Left kidney (tissue), 2 donors: ENCODE results near the gene PISD. TPM values are rescaled to one million over a fixed set of nuclear protein-coding genes. Genes with fewer than 3 reads are reported as not detected.
A peak's percentile ranks its signal among the peaks of the same experiment; 100 is the strongest.

Experiments
- DNase-seq: peaks from one replicate; pipeline ENCODE4 v3.0.0-alpha.2; 2013
- polyA plus RNA-seq: library from polyadenylated mRNA; unstranded; fragments of 120-200 nt; gene quantifications from one replicate; pipeline ENCODE4 v1.2.1, GENCODE V29; 2013; ENCODE audit not compliant: insufficient read length

PISD gene
- polyA plus RNA-seq, 1 donor: 32.5 TPM

DNA sequence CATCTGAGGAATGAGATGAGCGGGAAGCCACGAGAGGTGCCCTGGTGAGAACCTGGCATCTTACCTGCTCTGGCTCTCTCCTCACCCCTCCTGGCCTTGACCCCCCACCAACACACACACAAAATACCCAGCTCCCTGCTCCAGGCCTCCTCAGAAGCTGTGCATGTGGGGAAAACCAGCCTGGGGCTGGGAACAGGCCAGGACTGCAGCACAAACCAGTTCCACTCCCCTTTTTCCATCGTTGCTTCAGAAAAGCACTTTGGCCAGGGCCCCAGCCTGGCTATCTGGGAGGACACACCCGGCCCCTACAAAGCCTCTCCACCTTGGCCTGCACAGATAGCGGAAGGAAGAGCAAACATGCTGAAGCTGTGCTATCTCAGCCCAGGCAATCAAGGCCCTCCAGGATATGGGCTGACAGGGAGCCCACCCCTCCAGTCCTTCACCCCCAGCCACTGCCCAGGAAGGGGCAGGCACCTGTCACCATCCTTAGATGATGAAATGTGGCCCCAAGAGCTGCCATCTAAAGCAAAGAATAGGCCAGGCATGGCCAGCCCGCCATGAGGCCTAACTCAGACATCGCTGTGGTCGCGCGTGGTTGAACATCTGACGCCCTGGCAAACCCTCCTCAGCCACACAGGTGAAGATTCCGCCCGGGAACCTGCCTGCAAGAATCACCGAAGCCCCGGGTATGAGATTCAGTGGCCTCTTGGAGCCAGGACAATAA lies 35.4 kb downstream of the PISD start:
- no peak for DNase-seq

DNA sequence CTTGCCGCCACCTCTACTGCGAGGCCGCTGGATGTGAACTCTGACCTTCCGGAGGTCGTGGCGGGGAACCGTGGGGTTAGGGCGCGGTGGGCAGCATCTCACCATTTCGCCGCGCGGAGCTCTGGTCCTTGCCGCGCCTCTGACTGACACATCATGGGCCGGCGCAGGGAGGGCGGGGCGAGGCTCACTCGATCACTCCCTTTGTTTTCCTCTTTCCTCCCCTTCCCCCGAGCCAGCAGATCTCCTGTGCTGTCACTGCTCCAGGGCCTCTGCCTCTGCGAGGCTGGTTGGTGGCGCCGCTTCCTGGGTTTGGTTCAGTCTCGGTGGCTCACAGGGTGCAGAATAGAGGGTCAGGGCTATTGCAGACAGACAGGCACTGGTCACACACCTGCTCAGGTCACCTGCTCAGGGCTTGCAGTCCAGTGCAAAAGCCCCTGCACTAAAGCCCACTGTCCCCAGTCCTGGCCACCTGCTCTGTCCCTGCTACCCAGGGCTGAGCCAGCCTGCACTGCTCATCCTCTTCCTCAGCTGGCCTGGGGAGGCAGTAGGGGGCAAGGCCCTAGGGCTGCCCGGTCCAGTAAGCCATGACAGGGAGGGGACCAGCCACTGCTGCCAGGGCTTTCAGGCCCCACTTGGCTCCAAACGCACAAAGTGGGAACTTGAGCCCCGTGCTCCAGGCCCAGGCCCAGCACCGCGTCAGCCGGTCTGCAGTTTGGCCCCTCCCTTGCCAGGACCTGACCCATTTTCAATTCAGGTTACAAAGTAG lies 36.2 kb downstream of the PISD start:
- DNase-seq: peak; percentile 57

GRCh38 chr22:31625257-31625640 lies 36.8 kb downstream of the PISD start:
- no peak for DNase-seq

GRCh38 chr22:31623592-31624304 lies 38.3 kb downstream of the PISD start:
- no peak for DNase-seq

- no peak for DNase-seq
These were observed 39.0 kb downstream of the PISD start for GRCh38 chr22:31622980-31623379.

DNA sequence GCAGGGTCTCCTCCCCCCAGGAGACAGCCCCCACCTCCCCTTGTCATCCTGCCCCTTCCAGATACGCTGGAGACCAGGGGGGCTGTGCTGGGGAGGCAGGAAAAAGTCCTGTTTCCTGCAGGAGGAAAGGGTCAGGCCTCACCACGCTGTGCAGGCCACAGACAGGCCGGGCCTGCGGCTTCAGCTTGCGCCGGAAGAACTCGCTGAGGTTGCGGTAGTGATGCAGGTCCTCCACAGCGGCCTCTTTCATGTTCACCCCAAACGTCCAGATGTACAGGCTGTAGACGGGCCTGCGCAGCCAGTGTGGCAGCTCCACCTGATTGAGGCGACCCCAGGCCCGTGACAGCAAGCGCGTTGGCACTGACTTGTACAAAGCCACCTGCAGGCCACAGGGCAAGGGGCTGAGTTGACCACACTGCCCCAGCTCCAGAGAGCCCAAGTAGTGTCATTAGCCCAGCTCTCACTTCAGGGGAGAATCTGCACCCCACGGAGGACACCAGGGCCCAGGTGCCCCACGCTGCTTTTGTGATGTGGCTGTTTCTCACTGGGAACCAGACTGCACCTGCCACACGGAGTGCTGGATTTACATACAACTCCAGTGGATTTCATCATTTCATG lies 40.4 kb downstream of the PISD start:
- DNase-seq: no peak

DNA sequence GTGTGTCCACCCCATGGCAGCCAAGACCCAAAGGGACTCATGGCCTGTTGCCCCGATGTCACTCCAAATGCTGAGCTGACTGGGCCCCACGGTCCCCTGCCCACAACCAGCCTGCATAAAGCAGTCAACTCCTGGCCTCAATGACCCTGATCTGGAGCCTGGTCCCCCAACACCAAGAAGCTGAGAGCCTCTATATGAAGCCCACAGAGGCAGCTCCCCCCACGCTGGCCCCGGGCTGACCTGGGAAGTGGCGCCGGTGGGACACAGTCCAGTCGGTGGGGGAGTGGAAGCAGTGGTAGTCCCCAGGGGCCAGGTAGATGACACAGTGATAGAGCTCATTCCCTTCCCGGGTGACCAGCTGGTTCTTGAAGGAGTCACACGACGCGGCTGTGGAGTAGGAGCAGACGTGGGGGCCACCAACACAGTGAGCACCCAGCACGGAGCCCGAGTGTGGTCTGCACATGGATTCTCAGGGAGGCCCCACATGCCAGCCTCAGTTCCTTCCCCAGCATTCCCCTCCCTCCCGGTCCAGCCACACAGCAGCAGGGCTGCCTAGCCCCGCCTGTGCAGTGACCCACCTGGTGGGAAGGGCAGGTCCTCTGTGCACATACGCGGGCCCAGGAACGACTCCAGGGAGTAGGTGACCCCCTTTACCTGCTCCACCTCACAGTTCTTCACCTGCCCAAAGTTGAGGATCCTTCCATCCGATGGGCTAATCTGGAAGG lies 41.1 kb downstream of the PISD start:
- no peak for DNase-seq

GRCh38 chr22:31619611-31620300 lies 42.3 kb downstream of the PISD start:
- no peak for DNase-seq

DNA sequence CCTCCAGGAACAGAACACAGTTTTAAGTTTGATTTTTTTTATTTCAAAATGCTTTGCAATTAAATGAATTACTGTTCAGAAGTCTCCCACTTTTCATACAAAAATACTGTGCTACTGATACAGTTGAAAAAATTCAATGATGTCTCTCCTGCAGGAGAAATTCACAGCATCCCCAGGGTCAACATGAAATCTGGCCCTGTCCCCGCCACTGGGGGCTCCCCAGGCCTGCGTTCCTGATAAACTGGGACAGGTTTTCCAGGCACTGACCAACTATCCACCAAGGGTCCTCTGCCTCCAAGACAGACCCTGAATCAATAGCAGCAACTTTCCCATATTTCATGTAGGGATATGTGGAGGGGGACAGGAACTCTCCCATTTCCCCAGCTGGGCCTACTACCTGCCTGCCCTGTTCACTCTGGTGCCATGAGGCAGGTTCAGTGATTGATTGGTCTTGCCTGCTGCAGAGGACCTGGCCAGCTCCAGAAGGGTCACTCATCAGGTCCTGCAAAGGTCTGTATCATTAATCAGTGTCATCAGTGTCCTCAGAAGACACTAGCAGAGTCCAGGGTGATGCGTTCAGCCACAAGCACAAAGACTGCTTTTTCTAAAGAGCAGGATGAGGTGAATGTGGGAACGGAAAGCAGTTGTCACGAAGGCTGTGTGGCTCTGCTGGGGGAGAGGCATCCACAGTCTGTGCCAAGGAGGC lies 43.4 kb downstream of the PISD start:
- DNase-seq: no peak

DNA sequence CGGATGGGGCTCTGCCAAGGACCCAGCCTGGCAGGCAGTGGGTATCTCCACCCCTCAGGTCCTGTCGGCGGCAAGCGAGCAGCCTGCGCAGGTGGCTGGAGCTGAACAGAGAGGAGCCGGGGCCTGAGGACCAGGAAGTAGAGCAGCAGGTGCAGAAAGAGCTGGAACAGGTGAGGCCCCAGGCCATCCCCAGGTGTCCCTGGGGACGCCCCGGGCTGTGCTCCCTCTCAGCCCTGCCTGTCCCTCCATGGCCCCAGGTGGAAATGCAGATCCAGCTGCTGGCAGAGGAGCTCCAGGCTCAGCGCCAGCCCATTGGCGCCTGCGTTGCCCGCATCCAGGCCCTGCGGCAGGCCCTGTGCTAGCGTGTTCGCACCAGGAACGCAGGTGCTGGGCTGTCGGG lies 44.0 kb downstream of the PISD start:
- DNase-seq: no peak

- no peak for DNase-seq
These were observed 45.6 kb downstream of the PISD start for GRCh38 chr22:31616315-31616980.

- DNase-seq: no peak
These were observed 46.1 kb downstream of the PISD start for GRCh38 chr22:31615940-31616314.

GRCh38 chr22:31615491-31615860 lies 46.5 kb downstream of the PISD start:
- DNase-seq: no peak

DNA sequence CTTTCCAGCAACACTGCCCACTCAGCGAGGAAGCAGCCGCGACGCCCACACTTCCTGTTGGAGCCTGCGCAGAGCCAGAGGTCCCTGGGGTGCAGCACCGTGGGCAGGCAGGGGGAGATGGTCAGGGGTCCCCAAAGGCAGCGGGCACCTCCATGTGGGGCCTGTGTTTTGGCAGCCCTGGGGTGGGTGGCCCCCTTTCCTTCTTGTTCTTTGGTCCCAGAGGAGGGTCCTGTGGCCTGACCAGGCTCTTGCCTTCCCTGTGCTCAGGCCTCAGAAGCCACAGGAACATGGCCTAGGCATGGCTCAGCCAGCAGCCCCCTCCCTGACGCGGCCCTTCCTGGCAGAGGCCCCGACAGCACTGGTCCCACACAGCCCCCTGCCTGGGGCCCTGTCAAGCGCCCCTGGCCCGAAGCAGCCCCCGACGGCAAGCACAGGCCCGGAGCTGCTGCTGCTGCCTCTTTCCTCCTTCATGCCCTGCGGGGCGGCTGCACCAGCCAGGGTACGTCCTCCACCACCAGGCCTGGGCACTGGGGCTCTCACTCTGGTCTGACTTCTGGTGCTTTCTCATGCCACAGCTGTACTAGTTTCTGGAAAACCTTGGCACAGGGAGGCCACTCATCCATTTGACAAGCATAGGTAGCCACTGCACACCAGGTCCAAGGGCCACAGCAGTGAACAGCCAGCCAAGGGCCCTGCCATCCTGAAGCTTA lies 47.1 kb downstream of the PISD start:
- no peak for DNase-seq

- no peak for DNase-seq
These were observed 48.1 kb downstream of the PISD start for GRCh38 chr22:31613904-31614296.

DNA sequence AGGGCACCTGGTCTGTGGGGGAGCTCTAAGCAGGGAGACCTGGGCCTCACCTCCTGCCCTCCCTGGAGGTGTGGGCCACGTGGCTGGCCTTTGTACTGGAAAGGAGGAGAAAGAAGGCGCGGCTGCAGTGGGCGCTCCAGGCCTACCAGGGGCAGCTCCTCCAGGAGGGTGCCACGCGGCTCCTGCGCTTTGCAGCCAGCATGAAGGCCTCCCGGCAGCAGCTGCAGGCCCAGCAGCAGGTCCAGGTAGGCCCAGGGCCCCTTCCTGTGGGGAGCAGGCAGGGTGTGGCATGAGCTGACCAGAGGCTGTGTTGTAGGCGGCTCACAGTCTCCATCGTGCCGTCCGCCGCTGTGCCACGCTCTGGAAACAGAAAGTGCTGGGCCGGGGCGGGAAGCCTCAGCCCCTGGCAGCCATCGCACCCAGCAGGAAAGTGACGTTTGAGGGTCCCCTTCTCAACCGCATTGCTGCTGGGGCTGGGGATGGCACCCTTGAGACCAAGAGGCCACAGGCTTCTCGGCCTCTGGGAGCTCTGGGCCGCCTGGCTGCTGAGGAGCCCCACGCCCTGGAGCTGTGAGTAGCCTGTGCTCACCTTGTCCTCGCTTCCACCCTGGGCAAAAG lies 48.6 kb downstream of the PISD start:
- DNase-seq: no peak

DNA sequence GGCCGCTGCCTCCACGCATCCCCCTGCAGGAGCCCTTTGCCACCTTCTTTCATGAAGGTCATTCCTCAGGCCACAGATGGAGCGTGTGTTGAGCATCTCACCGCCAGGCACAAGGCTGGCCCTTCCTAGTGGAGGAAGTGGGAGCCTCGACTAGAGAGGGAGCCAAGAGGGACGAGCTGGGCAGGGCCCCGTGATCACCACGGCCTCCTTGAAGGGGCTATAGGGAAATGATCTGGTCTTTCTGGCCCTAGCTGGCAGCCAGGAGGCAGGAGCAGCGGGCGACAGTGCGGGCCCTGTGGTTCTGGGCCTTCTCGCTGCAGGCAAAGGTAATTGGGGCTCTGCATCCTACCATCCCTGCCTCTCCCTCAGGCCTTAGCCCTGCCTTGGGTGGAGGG lies 49.1 kb downstream of the PISD start:
- no peak for DNase-seq

GRCh38 chr22:31611061-31611760 lies 50.8 kb downstream of the PISD start:
- DNase-seq: no peak
